HepG2 (cell line): Measurements from ENCODE around the gene SLC7A11. TPM values are rescaled to one million over a fixed set of nuclear protein-coding genes. Genes with fewer than 3 reads are reported as not detected.

Source experiments
- ATAC-seq: fragments of 200-7000 bp; cut with Tn5 transposase; 3 replicates; pipeline ENCODE4 v1.9.1; 2020; ENCODE audit warnings: mild to moderate bottlenecking, moderate library complexity
- BruUV-seq: library from RNA; stranded (reverse); fragments of 400-500 nt; replicated peaks from 2 replicates; lab custom pipeline; 2021; lab: Mats Ljungman, UMichigan
- CTCF ChIA-PET: fragments of 300-600 bp; formaldehyde crosslinking; extraction: SDS; loops from one replicate; lab custom pipeline; 2021; ENCODE audit warnings: low total read pairs, inconsistent platforms, low intra/inter-chr PET ratio; lab: Yijun Ruan, JAX
- POLR2A ChIA-PET: fragments of 350-600 bp; sonication (Branson Sonifier 250); formaldehyde crosslinking; loops from one replicate; lab custom pipeline; 2020; ENCODE audit warnings: antibody characterized with exemption, inconsistent platforms; lab: Yijun Ruan, JAX
- DNase-seq: peaks from one replicate; pipeline ENCODE4 v3.0.0-alpha.2; 2015; ENCODE audit warnings: low spot score
- FAIRE-seq: peaks from 3 replicates; lab custom pipeline; 2011; peaks lifted over from hg19 to GRCh38; lab: Jason Lieb, UNC
- H2AFZ ChIP-seq: one replicate; pipeline ENCODE4 v1.6.1; 2011; ENCODE audit warnings: low read length, inconsistent platforms
- H3K27ac ChIP-seq: fragments of 300-600 bp; 3 replicates; pipeline ENCODE4 v1.8.0; 2011; ENCODE audit warnings: mixed run types, mild to moderate bottlenecking, mixed read lengths, low read length, inconsistent platforms; ENCODE audit not compliant: insufficient read depth; ENCODE audit errors: extremely low read length
- H3K27me3 ChIP-seq, 2 experiments: fragments of 200-600 bp in 1 of 2; 2 replicates in 1 of 2; 3 replicates in 1 of 2; pipeline versions ENCODE4 v1.6.0 to v1.8.0; 2011; ENCODE audit warnings: low read length in 2 of 2, mild to moderate bottlenecking in 2 of 2, moderate library complexity in 2 of 2, inconsistent platforms in 1 of 2; ENCODE audit not compliant: insufficient read depth in 2 of 2, control insufficient read depth in 1 of 2
- H3K36me3 ChIP-seq, 2 experiments: fragments of 200-600 bp in 1 of 2; replicated peaks in 1 of 2; 2 replicates in 1 of 2; 3 replicates in 1 of 2; pipeline versions ENCODE4 v1.5.1 to v1.8.0; 2011; ENCODE audit warnings: low read length in 2 of 2, inconsistent platforms in 1 of 2; ENCODE audit not compliant: insufficient read depth in 2 of 2, control insufficient read depth in 1 of 2
- H3K4me1 ChIP-seq: 2 replicates; pipeline ENCODE4 v1.5.1; 2012; ENCODE audit warnings: low read length, inconsistent platforms; ENCODE audit not compliant: insufficient read depth
- H3K4me2 ChIP-seq: 2 replicates; pipeline ENCODE4 v1.6.0; 2011; ENCODE audit warnings: low read depth, low read length, inconsistent platforms
- H3K4me3 ChIP-seq, 3 experiments: fragments of 200-600 bp in 1 of 3; sonication (generic), shearing (Covaris generic) in 1 of 3; replicated peaks in 1 of 3; 2 replicates each; pipeline ENCODE4 v1.5.1; 2011 to 2016; ENCODE audit warnings: low read length in 3 of 3, inconsistent platforms in 2 of 3, low read depth in 2 of 3, mild to moderate bottlenecking in 2 of 3, control low read depth in 1 of 3, mixed read lengths in 1 of 3; ENCODE audit not compliant: insufficient read depth in 1 of 3
- H3K79me2 ChIP-seq: one replicate; pipeline ENCODE4 v1.6.1; 2011; ENCODE audit warnings: low read length, inconsistent platforms; ENCODE audit not compliant: insufficient read depth
- H3K9ac ChIP-seq: 2 replicates; pipeline ENCODE4 v1.6.0; 2011; ENCODE audit warnings: mild to moderate bottlenecking, low read depth, low read length, inconsistent platforms; ENCODE audit not compliant: insufficient read depth
- H3K9me3 ChIP-seq: 2 replicates; pipeline ENCODE4 v1.5.1; 2012; ENCODE audit warnings: mild to moderate bottlenecking, low read length
- H4K20me1 ChIP-seq: 2 replicates; pipeline ENCODE4 v1.6.0; 2011; ENCODE audit warnings: inconsistent platforms, mild to moderate bottlenecking, low read length, moderate library complexity; ENCODE audit not compliant: insufficient read depth
- FOXA3 ChIP-seq: IDR thresholded peaks from 2 replicates; pipeline ENCODE4 v1.6.1; 2016; ENCODE audit warnings: missing genetic modification reagents, missing compliant biosample characterization
- PAX8 ChIP-seq: sonication (generic); formaldehyde crosslinking; IDR thresholded peaks from 2 replicates; pipeline ENCODE4 v1.8.0; 2022; ENCODE audit warnings: mild to moderate bottlenecking, missing genetic modification reagents, borderline replicate concordance
- RORA ChIP-seq: sonication (generic); formaldehyde crosslinking; IDR thresholded peaks from 2 replicates; pipeline ENCODE4 v1.5.0; 2020; ENCODE audit warnings: mild to moderate bottlenecking, missing genetic modification reagents, moderate library complexity
- SP4 ChIP-seq: sonication (generic); formaldehyde crosslinking; IDR thresholded peaks from 2 replicates; pipeline ENCODE4 v1.8.1; 2023; ENCODE audit warnings: mild to moderate bottlenecking, missing genetic modification reagents
- ZFP36L2 ChIP-seq: sonication (generic); formaldehyde crosslinking; IDR thresholded peaks from 2 replicates; pipeline ENCODE4 v1.4.0; 2020; ENCODE audit warnings: missing genetic modification reagents
- ZGPAT ChIP-seq: IDR thresholded peaks from 2 replicates; pipeline ENCODE4 v1.6.1; 2016; ENCODE audit warnings: mild to moderate bottlenecking
- ZNF264 ChIP-seq: sonication (generic); formaldehyde crosslinking; IDR thresholded peaks from 2 replicates; pipeline ENCODE4 v1.4.0; 2020; ENCODE audit warnings: missing genetic modification reagents
- ZNF691 ChIP-seq: sonication (generic); formaldehyde crosslinking; IDR thresholded peaks from 2 replicates; pipeline ENCODE4 v1.4.0; 2020; ENCODE audit warnings: missing genetic modification reagents, low read depth, mild to moderate bottlenecking, borderline replicate concordance
- WGBS: methylation state at CpG from one replicate; pipeline ENCODE4 v1.1.6; 2017; ENCODE audit warnings: low lambda C conversion rate; 5-methylcytosine and 5-hydroxymethylcytosine counted together
- in situ Hi-C: cut with HindIII; loops from 2 replicates; pipeline ENCODE4 v1.10.0; 2017; ENCODE audit warnings: low pct_unique_long_range_greater_than_20kb; ENCODE audit not compliant: extremely low pct_ligation_motif_present
- intact Hi-C: fragments of 100-400 bp; cut with micrococcal nuclease; formaldehyde crosslinking; loops from one replicate; pipeline ENCODE4 v1.10.0; 2022; ENCODE audit not compliant: unreplicated experiment
- polyA plus RNA-seq, 8 experiments: library from polyadenylated mRNA; depleted of rRNA in 3 of 8; stranded (reverse) in 7 of 8; unstranded in 1 of 8; fragments of >200 nt; fragmentation: Illumina TruSeq in 4 of 8; extraction: Trizol in 4 of 8; gene quantifications; 2 replicates each; pipeline versions ENCODE4 v1.2.1 to v1.2.3, GENCODE V29; 2011 to 2016; ENCODE audit warnings: low read depth in 4 of 8, missing spikeins in 1 of 8, mixed read lengths in 1 of 8; ENCODE audit not compliant: insufficient read depth in 1 of 8
- total RNA-seq, 5 experiments: library from RNA; depleted of rRNA; stranded (reverse); fragments of >200 nt; fragmentation: Illumina TruSeq; extraction: Trizol; gene quantifications; 2 replicates each; pipeline ENCODE4 v1.2.3, GENCODE V29; 2016; ENCODE audit warnings: low read depth in 1 of 5

Gene SLC7A11
- total and polyA plus RNA-seq, 2 of the 13 experiments (the other 11 are each of a cell fraction or from before 2014, with no cell fraction given), result 15.7 to 17.5 TPM

GRCh38 chr4:138251938-138252337, 9.8 kb upstream of the SLC7A11 start:
- H2AFZ ChIP-seq, result no peak overlapping the region
- ChIA-PET POLR2A (no interaction called here), CTCF (no interaction called here)
- no peaks in the 10 kb centered on the region for H3K9me3 ChIP-seq
- no TSS peak for BruUV-seq
- 49% methylated on average over 5 of the region's 5 CpGs for WGBS
- no peak overlapping the region for H3K9ac ChIP-seq
- H4K20me1 ChIP-seq, result no peaks in the 10 kb centered on the region
- no peak for FAIRE-seq
- in situ Hi-C loops, result no loop called here
- H3K36me3 ChIP-seq, result no peaks in the 10 kb centered on the region
- H3K4me1 ChIP-seq, result peaks cover 19% of the 10 kb centered on the region
- TF ChIP-seq FOXA3 (CRISPR knock-in tag) (no peak), PAX8 (CRISPR knock-in tag) (no peak), ZNF691 (CRISPR knock-in tag) (no peak), ZGPAT (CRISPR knock-in tag) (no peak), SP4 (no peak), ZFP36L2 (CRISPR knock-in tag) (no peak), RORA (CRISPR knock-in tag) (no peak), ZNF264 (no peak)
- no peak overlapping the region for H3K4me3 ChIP-seq
- no peak for ATAC-seq
- intact Hi-C loops, result no loop called here
- H3K4me2 ChIP-seq, result no peak overlapping the region
- H3K27ac ChIP-seq, result no peak overlapping the region
- no peak for DNase-seq
- no peaks in the 10 kb centered on the region for H3K79me2 ChIP-seq
- H3K27me3 ChIP-seq, result peaks cover 0 to 1% of the 10 kb centered on the region in 2 experiments; a peak in 1 of 5 replicates
